Naive thymus-derived CD8-positive, alpha-beta T cell (primary cell): ENCODE results near the gene RENBP. TPM values are rescaled to one million over a fixed set of nuclear protein-coding genes. Genes with fewer than 3 reads are reported as not detected.

ENCODE experiments used
- ATAC-seq, 2 donors: fragments of 150-1000 bp; cut with Tn5 transposase in 1 of 2; sonication (Bioruptor Pico), chemical (Tn5 transposase) in 1 of 2; 1 replicate in 1 of 2; 2 replicates in 1 of 2; pipeline ENCODE4 v1.10.0; 2021; ENCODE audit warnings: mild to moderate bottlenecking in 2 of 2, moderate library complexity in 2 of 2
- POLR2A ChIA-PET: fragments of 350-600 bp; sonication (Branson Sonifier 250); formaldehyde crosslinking; loops from one replicate; lab custom pipeline; 2021; ENCODE audit warnings: antibody characterized with exemption; lab: Charles Lee
- DNase-seq, 10 donors: peaks; one replicate each; pipeline versions ENCODE4 v3.0.0 to v3.0.0-alpha.2; 2020 to 2022
- H3K27ac Mint-ChIP-seq, 10 donors: one replicate each; pipeline ENCODE4 v1.8.0; 2020 to 2022; ENCODE audit warnings: mild to moderate bottlenecking in 10 of 10, mixed read lengths in 10 of 10, moderate library complexity in 4 of 10, inconsistent platforms in 1 of 10
- H3K27me3 Mint-ChIP-seq, 5 donors: one replicate each; pipeline ENCODE4 v1.8.0; 2021 to 2022; ENCODE audit warnings: mixed read lengths in 5 of 5
- H3K36me3 Mint-ChIP-seq, 3 donors: one replicate each; pipeline ENCODE4 v1.8.0; 2020 to 2022; ENCODE audit warnings: mixed read lengths in 3 of 3, mild to moderate bottlenecking in 2 of 3, inconsistent platforms in 1 of 3
- H3K4me1 Mint-ChIP-seq, 4 donors: one replicate each; pipeline ENCODE4 v1.8.0; 2021 to 2022; ENCODE audit warnings: mixed read lengths in 4 of 4
- H3K4me3 Mint-ChIP-seq, 10 donors: one replicate each; pipeline ENCODE4 v1.8.0; 2020 to 2022; ENCODE audit warnings: mild to moderate bottlenecking in 10 of 10, mixed read lengths in 10 of 10, moderate library complexity in 6 of 10, inconsistent platforms in 1 of 10
- H3K9me3 Mint-ChIP-seq, 9 donors: one replicate each; pipeline ENCODE4 v1.8.0; 2020 to 2022; ENCODE audit warnings: mixed read lengths in 9 of 9, mild to moderate bottlenecking in 3 of 9, inconsistent platforms in 1 of 9, moderate library complexity in 1 of 9
- polyA plus RNA-seq, 3 donors: library from polyadenylated mRNA; unstranded; fragments of 300-500 nt; fragmentation: Illumina TruSeq; gene quantifications; one replicate each; pipeline ENCODE4 v1.2.3, GENCODE V29; 2021
- total RNA-seq, 8 experiments: library from RNA in 2 of 8; stranded (reverse) in 2 of 8; gene quantifications; one replicate each; pipeline ENCODE4 v1.2.3 and lab custom pipeline; 2021 to 2026

Gene RENBP
- total and polyA plus RNA-seq, 5 experiments from 2014 or later = 0.49 to 18.2 (median 0.96) TPM

DNA sequence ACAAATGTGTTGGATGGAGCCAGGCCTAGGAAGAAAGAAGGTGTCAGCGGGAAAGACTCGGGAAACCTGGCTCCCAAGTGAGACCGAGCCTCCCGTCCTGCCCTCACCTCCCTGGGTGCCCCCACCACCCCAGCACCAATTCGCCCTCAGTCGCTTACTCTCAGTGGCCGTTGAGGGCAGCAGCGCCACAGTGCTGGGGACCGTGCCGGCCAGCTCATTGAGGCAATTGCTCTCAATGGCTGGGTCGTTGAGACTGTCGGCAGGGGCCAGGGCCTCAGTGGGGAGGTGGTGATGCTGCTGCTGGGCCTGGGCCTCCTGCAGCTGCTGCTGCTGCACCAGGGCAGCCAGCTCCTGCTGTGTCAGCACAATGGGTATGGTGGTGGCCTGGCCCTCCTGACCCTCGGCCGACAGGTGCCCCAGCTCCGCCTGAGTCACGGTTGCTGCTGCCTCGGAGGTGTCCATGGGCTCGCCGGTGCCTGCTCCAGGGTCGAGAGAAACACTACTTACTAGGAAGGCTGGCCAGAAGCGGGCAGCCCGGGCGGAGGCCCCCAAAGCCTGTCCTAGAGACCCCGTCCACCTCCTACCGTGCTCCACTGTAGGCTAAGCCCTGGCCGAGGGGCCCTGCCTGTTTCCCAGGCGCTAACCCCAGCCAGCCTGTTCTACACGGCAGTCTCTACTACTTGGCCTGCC is 7.4 kb upstream of the RENBP start:
- Mint-ChIP-seq H3K9me3 (no peaks in the 10 kb centered on the region), H3K27me3 (no peaks in the 10 kb centered on the region), H3K4me1 (peaks cover 3 to 22% (median 20%) of the 10 kb centered on the region in 4 donors), H3K36me3 (peaks cover 0 to 51% (median 2%) of the 10 kb centered on the region in 3 donors), H3K4me3 (no peak overlapping the region), H3K27ac (no peak overlapping the region)
- POLR2A ChIA-PET = interaction anchor here (1.0 to 16.5 kb wide), 2 partner anchors 23 to 183 kb away, joined by 3 to 388 read pairs; partner anchors contain the start of genes ARHGAP4 and NAA10
- ATAC-seq (no peak), DNase-seq (no peak)

DNA sequence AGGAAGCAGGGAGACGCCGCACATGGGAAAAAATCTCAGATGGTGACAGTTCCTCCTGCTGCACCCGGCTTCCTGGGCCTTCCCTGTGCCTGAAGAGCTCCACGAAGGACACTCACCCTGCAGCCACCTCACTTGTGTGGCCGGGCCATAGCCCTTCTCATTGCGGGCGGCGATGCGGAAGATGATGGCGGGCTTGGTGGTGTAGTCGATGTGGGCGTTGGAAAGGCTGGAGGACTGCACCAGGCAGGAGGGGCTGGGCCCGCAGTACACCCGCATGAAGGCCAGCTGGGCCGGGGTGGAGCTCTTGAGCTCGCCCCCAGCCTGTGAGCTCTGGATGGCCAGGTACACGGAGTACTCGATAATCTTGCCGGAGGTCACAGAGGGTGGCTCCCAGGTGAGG is 5.7 kb upstream of the RENBP start:
- Mint-ChIP-seq H3K27me3 (no peaks in the 10 kb centered on the region), H3K27ac (no peak overlapping the region), H3K4me3 (peak overlapping the region in 1 of 10 donors; percentile 33), H3K4me1 (peaks cover 3 to 33% (median 20%) of the 10 kb centered on the region in 4 donors), H3K9me3 (no peaks in the 10 kb centered on the region), H3K36me3 (peaks cover 0 to 39% (median 2%) of the 10 kb centered on the region in 3 donors)
- ATAC-seq = no peak
- POLR2A ChIA-PET = interaction anchor here (0.6 to 16.5 kb wide), 5 partner anchors 10 to 113 kb away, joined by 3 to 388 read pairs (median 3); partner anchors contain the start of genes ARHGAP4 and NAA10
- DNase-seq = no peak

DNA sequence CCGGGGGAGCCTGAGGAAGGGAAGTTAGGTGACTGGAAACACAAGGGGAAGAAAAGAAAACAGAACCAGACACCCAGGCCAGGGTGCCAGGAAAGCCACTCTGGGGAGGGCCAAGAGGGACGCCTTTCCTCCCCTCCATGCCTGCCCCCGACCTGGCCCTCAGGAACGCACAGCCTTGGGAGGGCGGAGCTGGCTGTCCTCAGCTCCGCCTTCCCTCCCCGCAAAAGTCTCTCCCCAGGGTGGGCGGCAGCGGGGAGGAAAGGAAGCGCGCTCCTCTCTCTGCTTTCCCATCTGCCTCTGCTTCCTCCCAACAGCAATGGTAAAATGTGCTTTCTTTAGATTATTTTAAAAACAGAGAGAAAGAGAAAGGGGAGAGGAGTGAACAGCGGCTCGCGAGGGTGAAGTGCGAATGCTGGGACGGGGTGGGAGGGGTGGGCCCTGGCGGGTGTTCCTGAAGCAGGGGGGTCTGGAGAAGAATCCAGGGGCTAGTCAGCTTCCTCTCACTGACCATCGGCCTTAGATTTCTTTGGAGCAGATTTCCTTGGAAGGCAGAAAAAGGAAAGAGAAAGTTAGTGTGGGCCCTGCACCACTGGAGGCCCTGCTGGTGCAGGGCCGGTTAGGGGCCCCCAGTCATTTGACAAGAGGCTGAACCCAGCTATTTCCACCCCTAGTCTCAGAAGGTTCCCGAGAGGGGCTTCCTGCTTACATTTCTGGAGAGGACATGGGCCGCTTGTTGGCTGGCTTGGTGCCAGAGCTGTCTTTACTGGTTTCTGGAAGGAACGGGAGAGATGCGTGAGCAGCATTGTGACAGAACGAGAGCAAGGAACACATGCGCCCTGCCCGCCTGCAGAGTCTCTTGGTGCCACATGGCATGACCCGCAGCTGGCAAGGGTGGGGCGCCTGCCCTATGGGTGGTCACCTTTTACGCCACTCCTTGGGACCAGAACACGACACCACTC is 4.7 kb upstream of the RENBP start:
- peaks cover 0 to 35% (median 2%) of the 10 kb centered on the region in 3 donors for H3K36me3 Mint-ChIP-seq
- no peaks in the 10 kb centered on the region for H3K9me3 Mint-ChIP-seq
- peak overlapping the region in 5 of 10 donors; percentile 9 to 65 (median 45) for H3K4me3 Mint-ChIP-seq
- POLR2A ChIA-PET = interaction anchor here (0.6 to 16.5 kb wide), 8 partner anchors 9 to 194 kb away, joined by 3 to 388 read pairs (median 4); partner anchors contain the start of genes ARHGAP4, IRAK1 and NAA10
- peak overlapping the region; percentile 8 to 85 (median 76) for H3K27ac Mint-ChIP-seq
- peaks cover 3 to 33% (median 24%) of the 10 kb centered on the region in 4 donors for H3K4me1 Mint-ChIP-seq
- DNase-seq (no peak), ATAC-seq (peak in 1 of 2 donors; percentile 21)
- H3K27me3 Mint-ChIP-seq = no peaks in the 10 kb centered on the region

DNA sequence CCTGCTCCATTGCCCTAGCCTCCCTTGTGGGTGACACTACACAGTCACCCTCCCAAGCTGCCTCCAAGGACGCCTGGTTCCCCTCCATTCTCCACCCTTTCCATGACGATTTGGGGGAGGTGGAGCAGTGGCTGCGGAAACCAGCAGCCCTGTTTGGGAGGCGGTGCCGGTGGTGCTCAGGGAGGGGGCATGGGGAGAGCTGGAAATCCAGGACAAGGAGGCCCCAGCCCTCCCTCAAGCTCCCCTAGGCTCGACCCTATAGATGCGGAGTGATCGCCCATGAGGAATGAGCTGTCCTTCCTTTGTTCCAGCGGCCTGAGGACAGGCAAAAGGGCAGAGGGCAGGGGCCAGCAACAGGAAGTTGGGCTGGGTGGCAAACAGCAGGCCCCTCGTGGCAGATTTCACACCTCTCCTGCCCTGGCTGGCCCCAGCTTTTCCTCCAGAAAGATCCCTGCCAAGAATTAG is 3.6 kb upstream of the RENBP start:
- Mint-ChIP-seq H3K27ac (peak overlapping the region in 9 of 10 donors; percentile 27 to 88 (median 60)), H3K36me3 (peaks cover 0 to 28% (median 2%) of the 10 kb centered on the region in 3 donors), H3K9me3 (no peaks in the 10 kb centered on the region), H3K4me3 (peak overlapping the region in 5 of 10 donors; percentile 9 to 64 (median 34)), H3K27me3 (no peaks in the 10 kb centered on the region), H3K4me1 (peaks cover 3 to 38% (median 25%) of the 10 kb centered on the region in 4 donors)
- POLR2A ChIA-PET = interaction anchor here (0.9 to 16.5 kb wide), 5 partner anchors 19 to 193 kb away, joined by 3 to 388 read pairs (median 4); partner anchors contain the start of genes ARHGAP4, IRAK1 and NAA10
- ATAC-seq = no peak
- DNase-seq = no peak

DNA sequence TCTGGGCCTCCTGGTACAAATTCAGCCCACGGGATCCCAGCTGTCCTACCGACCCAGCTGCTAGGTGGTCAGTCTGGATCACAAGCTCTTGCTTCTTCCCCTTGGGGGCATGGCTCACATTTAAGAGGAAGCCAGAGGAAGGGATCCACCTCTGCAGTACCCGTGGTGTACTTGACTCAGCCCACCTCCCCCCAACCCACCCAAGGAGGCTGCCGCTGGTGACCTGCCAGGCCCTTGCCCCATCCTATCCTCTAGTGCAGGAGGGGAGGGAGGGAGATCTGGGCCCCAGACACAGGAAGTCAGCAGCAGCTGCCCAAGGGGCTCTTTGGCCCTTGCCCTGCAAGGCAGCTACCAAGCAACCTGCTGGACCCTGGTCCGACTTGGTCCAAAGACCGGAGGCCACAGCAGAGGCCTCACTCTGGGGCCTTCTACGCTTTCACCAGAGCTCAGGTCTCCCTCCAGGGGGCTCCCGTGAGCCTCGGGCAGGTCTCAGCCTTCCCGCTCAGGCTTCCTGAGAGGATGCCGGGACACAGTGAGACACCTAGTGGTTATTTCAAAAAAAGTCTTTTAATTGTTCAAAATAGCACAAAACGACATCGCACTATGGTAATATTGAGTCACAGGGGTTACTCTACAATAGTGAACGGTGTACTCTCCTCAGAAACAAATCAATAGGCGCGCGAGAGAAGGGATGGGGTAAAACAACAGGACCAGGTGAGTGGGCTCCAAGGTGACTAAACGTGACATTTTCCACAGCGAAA is 2.7 kb upstream of the RENBP start:
- peak; percentile 77 to 78 for ATAC-seq
- Mint-ChIP-seq H3K36me3 (peaks cover 0 to 26% (median 2%) of the 10 kb centered on the region in 3 donors), H3K27ac (peak overlapping the region; percentile 61 to 97 (median 89)), H3K4me1 (peaks cover 3 to 41% (median 25%) of the 10 kb centered on the region in 4 donors), H3K9me3 (no peaks in the 10 kb centered on the region), H3K4me3 (peak overlapping the region in 9 of 10 donors; percentile 18 to 82 (median 64)), H3K27me3 (no peaks in the 10 kb centered on the region)
- POLR2A ChIA-PET = interaction anchor here (0.6 to 16.5 kb wide), 8 partner anchors 18 to 181 kb away, joined by 3 to 388 read pairs (median 4); partner anchors contain the start of genes ARHGAP4 and NAA10
- DNase-seq = peak; percentile 64 to 87 (median 72)

DNA sequence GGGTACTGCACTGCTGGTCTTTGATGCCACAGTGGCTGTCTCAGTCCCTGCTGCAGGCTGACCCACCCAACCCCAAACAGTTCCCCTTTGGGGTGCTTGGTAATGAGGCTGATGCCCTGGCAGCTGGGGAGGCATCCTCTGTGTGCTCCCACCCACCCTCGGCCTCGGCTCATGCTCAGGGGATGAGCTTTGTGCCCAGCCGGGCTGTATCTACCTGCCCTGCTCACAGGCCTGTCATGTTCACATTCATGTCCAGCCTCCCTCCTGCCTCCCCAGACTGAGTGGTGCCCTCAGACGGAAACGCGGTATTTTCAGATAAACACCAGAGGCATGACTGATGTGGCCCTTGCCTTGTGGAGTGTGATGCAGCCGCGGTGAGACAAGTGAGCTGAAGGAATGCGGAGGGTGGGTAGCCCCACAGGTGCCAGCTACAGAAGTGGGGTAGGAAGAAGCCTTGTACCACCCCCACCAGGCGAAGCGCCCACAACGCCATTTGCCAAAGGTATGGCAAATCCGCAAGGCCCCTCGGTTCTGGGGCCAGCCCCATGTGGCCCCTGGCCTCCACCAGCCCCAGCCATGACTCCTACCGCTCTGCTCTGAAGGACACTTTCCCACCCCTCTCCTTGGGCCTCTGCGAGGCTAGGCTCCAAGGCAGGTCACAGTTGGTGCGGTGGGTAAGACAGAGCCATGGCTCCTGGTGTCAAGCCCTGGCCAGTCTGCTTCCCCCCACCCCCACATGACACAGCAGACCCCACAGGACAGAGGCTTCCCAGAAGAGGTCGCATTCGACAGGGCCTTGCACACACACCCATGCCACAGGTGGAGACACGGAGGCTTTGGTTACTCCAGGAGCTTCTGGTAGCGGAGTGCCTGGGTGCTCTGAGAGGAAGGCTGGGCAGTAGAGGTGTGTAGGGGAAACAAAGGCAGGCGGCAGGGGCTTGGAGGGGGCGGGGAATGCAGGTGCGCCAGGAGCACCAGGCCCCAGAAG is 1.8 kb upstream of the RENBP start:
- no peak for DNase-seq
- POLR2A ChIA-PET = interaction anchor here (0.6 to 16.5 kb wide), 6 partner anchors 17 to 149 kb away, joined by 3 to 388 read pairs (median 4); partner anchors contain the start of genes ARHGAP4 and NAA10
- H3K4me3 Mint-ChIP-seq = peak overlapping the region in 6 of 10 donors; percentile 7 to 87 (median 34)
- H3K27ac Mint-ChIP-seq = peak overlapping the region in 7 of 10 donors; percentile 10 to 96 (median 56)
- no peaks in the 10 kb centered on the region for H3K27me3 Mint-ChIP-seq
- no peak for ATAC-seq
- H3K9me3 Mint-ChIP-seq = no peaks in the 10 kb centered on the region
- peaks cover 4 to 46% (median 28%) of the 10 kb centered on the region in 4 donors for H3K4me1 Mint-ChIP-seq
- H3K36me3 Mint-ChIP-seq = peaks cover 0 to 23% (median under 1%) of the 10 kb centered on the region in 3 donors

DNA sequence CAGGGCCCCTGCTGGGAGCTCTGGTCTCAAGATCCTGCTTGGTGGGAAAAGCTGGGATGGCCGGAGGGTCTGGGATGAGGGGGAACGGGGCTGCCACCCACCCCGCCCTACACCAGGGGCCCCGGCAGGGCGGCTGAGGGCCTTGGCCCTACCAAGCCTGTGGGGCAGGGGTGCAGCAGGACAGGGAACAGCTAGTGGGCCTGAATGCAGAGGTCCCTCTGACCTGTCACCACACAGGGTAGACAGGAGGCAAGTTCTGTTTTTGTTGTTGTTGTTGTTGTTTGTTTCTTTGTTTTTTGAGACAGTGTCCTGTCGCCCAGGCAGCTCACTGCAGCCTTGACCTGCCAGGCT is 332 bp upstream of the RENBP start:
- Mint-ChIP-seq H3K27me3 (no peaks in the 10 kb centered on the region), H3K4me1 (peaks cover 6 to 49% (median 36%) of the 10 kb centered on the region in 4 donors), H3K27ac (peak overlapping the region in 5 of 10 donors; percentile 40 to 91 (median 83)), H3K9me3 (no peaks in the 10 kb centered on the region), H3K36me3 (peaks cover 0 to 9% (median 0%) of the 10 kb centered on the region in 3 donors), H3K4me3 (peak overlapping the region in 7 of 10 donors; percentile 22 to 89 (median 78))
- DNase-seq (no peak), ATAC-seq (peak in 1 of 2 donors; percentile 21)
- POLR2A ChIA-PET = interaction anchor here (0.6 to 16.5 kb wide), 6 partner anchors 16 to 533 kb away, joined by 3 to 388 read pairs (median 4); partner anchors contain the start of genes ARHGAP4 and NAA10

DNA sequence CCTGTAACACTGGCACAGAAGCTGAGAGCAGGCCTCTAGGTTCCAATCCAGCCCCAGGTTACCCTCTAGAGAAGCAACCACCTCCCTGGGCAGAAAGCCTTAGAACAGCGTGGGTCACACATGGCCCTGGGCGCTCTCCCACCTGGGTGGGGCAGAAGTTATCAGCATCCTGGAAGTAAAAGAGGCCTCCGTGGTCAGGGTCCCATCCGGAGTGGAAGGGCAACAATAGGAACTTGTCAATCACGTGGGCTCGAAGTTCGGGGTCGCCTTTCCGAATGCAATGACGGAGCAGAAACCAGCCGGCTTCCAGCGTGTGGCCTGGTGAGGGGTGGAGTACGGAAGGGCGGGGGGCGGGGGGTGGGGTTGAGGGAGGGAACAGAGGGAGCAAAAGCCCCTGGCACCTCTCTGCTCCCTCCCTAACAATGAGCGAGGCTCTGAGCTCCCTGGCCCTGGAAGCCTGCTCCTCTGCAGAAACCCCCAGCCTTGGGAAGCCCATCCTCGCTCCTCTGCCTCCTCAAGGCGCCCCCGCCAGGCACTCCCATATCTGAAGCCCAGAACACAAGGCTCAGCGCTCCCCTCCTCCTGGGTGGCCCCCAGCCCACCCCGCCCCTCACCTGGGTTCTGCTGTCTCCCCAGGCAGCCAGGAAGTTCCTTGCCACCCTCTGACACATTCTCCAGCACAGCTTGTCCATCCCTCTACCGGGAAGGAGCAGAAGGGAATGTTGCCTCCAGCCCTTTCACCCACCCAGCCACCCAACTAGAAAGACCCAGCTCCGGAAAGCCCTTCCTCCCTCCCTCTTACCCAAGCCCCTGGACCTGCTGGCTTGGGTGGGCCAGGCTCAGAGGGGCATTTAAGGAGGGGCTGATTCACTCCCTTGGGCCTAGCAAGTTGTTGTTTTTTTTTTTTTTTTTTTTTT is 2.8 kb downstream of the RENBP start:
- Mint-ChIP-seq H3K9me3 (peaks cover 0 to under 1% (median 0%) of the 10 kb centered on the region in 9 donors), H3K36me3 (no peaks in the 10 kb centered on the region), H3K4me1 (peaks cover 6 to 38% (median 26%) of the 10 kb centered on the region in 4 donors), H3K27ac (peak overlapping the region in 7 of 10 donors; percentile 54 to 90 (median 75)), H3K4me3 (peak overlapping the region; percentile 61 to 79 (median 69)), H3K27me3 (no peaks in the 10 kb centered on the region)
- peak; percentile 21 to 25 for ATAC-seq
- POLR2A ChIA-PET = interaction anchor here (0.7 to 16.5 kb wide), 2 partner anchors 13 to 31 kb away, joined by 5 to 388 read pairs; partner anchors contain the start of genes ARHGAP4 and NAA10
- no peak for DNase-seq

DNA sequence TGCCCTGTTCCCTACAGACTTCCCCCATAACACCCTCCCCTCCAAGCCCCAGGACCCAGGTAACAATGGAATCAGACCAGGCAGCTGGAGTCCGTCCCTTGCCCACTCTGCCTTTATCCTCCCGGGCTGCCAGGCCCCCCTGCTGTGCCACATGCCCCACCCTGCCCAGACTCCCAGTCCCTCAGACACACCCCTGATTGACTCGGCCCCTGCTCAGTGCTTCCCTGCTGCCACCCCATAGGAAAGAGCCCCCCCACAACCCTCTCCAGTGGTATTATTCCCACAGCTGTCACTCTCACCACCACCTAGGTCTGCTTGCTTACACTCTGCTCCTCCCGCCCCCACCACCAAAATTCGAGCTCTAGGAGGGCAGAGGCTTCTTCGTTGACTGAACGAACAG is 4.9 kb downstream of the RENBP start:
- peak overlapping the region in 1 of 10 donors; percentile 24 for H3K4me3 Mint-ChIP-seq
- no peaks in the 10 kb centered on the region for H3K27me3 Mint-ChIP-seq
- peaks cover 0 to 2% (median 0%) of the 10 kb centered on the region in 9 donors for H3K9me3 Mint-ChIP-seq
- H3K36me3 Mint-ChIP-seq = no peaks in the 10 kb centered on the region
- H3K4me1 Mint-ChIP-seq = peaks cover 7 to 36% (median 26%) of the 10 kb centered on the region in 4 donors
- DNase-seq (no peak), ATAC-seq (no peak)
- POLR2A ChIA-PET = interaction anchor here (1.1 to 16.5 kb wide), 4 partner anchors 10 to 145 kb away, joined by 3 to 388 read pairs (median 3); partner anchors contain the start of genes ARHGAP4, IDH3G, NAA10 and SSR4
- H3K27ac Mint-ChIP-seq = peak overlapping the region in 4 of 10 donors; percentile 29 to 79 (median 56)
